ENCODE measurements around the gene BIRC2.

- TF ChIP-seq CTCF (IDR thresholded peaks at IDR 0.05): no peak
- no peak for TF ChIP-seq EZH2phosphoT487 (IDR thresholded peaks at IDR 0.05)
Measured at GRCh38 chr11:102345904-102346303, 1.1 kb upstream of the BIRC2 start.
